Esophagus squamous epithelium (tissue), 4 donors: ENCODE data around the gene PIWIL4.
"Not testable (repeated sequence)": the region's sequence is repeated elsewhere in the genome, so short reads cannot be mapped to it uniquely, and the experiment has no call there.

Experiments
- POLR2A ChIP-seq, 4 donors: fragments of 450-650 bp; IDR thresholded peaks; one replicate each; pipeline ENCODE4 v1.6.1; 2017; ENCODE audit warnings: antibody characterized with exemption in 4 of 4, mild to moderate bottlenecking in 4 of 4, moderate library complexity in 3 of 4
- TF ChIP-seq, protein P1 (sequence below), 6 experiments: fragments of 450-650 bp in 4 of 6; fragments of 200-600 bp in 2 of 6; sonication (generic) in 2 of 6; IDR thresholded peaks; one replicate each; pipeline ENCODE4 v1.5.1; 2016 to 2019; ENCODE audit warnings: antibody characterized with exemption in 6 of 6, mild to moderate bottlenecking in 4 of 6, moderate library complexity in 4 of 6

DNA sequence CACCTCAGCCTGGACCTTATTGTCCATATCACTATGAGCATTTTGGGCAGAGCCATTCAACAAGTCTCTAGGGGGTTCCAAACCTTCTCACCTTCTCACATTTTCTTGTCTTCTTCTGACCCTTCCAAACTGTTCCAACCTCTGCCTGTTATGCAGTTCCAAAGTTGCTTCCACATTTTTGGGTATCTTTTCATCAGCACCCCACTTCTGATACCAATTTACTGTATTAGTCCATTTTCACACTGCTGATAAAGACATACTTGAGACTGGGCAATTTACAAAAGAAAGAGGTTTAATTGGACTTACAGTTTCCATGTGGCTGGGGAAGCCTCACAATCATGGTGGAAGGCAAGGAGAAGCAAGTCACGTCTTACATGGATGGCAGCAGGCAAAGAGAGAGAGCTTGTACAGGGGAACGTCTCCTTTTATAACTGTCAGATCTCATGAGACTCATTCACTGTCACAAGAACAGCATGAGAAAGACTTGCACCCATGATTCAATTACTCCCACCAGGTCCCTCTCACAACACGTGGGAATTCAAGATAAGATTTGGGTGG, 59.9 kb downstream of the PIWIL4 start:
- TF ChIP-seq, protein P1, sequence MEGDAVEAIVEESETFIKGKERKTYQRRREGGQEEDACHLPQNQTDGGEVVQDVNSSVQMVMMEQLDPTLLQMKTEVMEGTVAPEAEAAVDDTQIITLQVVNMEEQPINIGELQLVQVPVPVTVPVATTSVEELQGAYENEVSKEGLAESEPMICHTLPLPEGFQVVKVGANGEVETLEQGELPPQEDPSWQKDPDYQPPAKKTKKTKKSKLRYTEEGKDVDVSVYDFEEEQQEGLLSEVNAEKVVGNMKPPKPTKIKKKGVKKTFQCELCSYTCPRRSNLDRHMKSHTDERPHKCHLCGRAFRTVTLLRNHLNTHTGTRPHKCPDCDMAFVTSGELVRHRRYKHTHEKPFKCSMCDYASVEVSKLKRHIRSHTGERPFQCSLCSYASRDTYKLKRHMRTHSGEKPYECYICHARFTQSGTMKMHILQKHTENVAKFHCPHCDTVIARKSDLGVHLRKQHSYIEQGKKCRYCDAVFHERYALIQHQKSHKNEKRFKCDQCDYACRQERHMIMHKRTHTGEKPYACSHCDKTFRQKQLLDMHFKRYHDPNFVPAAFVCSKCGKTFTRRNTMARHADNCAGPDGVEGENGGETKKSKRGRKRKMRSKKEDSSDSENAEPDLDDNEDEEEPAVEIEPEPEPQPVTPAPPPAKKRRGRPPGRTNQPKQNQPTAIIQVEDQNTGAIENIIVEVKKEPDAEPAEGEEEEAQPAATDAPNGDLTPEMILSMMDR (IDR thresholded peaks at IDR 0.05): not testable (repeated sequence)
- TF ChIP-seq POLR2A (IDR thresholded peaks at IDR 0.05): not testable (repeated sequence)
